Activated T-helper 9 cell treated with anti-CD3 and anti-CD28 coated beads, Interleukin-2, amount 50 U/mL, for 16 hours (primary cell): Measurements from ENCODE around the gene PPP1R1C.
"Not testable (repeated sequence)": the region's sequence is repeated elsewhere in the genome, so short reads cannot be mapped to it uniquely, and the experiment has no call there.

ENCODE experiments used
- DNase-seq: peaks from one replicate; pipeline ENCODE4 v3.0.0-alpha.2; 2020; ENCODE audit warnings: low read depth

PPP1R1C gene

GRCh38 chr2:182015334-182016109, 29.9 kb downstream of the PPP1R1C start:
- no peak for DNase-seq

DNA sequence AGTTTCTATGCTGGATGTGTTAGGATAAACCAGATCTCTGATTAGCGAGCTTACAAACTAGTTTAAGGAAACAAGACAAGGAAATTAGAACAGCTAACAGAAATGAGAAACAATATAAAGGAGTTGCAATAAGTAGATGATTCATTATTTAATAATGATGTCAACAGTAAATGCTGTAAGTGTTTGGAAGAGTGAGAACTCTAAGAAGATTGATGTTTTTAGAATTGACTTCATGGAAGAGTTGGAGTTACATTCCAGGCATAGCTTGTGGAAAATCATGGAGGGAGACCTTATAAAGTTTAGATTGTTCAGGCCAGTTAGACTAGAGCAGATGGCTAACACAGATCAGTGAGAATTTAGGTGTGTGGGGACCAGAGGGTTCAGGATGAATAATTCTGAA, 32.6 kb downstream of the PPP1R1C start:
- DNase-seq: no peak

DNA sequence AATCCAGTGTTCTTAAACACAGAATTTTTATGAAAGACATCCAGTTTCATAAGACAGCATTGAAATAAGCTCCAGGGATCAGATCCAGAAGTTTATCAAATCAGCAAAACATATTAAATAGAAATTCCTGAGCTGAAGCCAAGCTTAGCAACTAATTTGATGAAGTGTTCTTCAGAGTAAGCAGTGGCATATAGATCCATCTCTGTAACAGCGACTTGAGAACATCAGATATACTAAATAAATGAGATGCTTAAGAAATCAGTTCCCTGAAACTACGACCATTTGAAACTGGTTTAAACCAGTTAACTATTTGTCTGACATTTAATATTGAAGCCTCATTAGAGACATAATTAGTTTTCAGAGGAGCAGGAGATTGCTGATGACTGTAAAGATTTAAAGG, 34.1 kb downstream of the PPP1R1C start:
- DNase-seq: no peak

GRCh38 chr2:182020286-182021070, 34.8 kb downstream of the PPP1R1C start:
- no peak for DNase-seq

DNA sequence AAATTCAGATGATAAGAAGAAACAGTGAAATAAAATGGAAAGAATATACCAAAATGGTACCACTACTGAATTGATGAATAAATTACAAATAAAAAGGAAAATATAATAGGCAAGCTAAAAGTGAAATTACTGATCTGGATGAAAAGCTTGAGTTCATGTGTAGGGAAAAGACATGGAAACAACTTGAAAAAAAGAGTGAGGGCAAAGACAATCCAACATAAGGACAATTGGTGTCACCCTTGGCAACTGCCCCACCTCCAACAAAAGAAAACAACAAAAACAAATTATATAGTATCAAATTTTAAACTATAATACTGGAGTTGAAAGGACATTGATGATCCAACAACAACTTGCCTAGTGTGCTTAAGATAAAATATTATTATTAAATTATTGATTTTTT, 37.6 kb downstream of the PPP1R1C start:
- no peak for DNase-seq

DNA sequence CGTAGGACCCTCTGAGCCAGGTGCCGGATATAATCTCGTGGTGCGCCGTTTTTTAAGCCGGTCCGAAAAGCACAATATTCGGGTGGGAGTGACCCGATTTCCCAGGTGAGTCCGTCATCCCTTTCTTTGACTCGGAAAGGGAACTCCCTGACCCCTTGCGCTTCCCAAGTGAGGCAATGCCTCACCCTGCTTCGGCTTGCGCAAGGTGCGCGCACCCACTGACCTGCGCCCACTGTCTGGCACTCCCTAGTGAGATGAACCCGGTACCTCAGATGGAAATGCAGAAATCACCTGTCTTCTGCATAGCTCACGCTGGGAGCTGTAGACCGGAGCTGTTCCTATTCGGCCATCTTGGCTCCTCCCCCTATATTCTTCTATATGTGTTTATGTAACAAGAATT, 45.2 kb downstream of the PPP1R1C start:
- DNase-seq: not testable (repeated sequence)

- DNase-seq: no peak
Observed at GRCh38 chr2:182031956-182032355, 46.3 kb downstream of the PPP1R1C start.

DNA sequence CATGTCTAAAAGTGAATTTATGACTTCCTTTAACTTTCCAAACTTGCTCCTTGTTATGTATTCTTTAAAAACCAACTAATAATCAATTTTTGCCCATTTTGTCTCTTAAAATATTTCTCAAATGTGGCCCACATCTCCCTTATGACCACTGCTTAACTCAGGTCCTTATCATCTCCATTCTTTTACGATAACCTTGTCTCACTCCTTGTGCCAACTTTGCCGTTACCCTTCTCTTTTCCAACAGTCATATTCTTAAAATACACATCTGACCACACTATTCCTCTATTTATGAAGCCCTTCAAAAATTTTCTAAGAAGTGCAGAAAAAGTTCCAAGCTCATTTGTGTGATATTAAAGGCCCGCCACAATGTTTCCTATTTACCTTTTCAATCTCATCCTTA, 47.8 kb downstream of the PPP1R1C start:
- DNase-seq: no peak

GRCh38 chr2:182038576-182038975, 52.9 kb downstream of the PPP1R1C start:
- no peak for DNase-seq

DNA sequence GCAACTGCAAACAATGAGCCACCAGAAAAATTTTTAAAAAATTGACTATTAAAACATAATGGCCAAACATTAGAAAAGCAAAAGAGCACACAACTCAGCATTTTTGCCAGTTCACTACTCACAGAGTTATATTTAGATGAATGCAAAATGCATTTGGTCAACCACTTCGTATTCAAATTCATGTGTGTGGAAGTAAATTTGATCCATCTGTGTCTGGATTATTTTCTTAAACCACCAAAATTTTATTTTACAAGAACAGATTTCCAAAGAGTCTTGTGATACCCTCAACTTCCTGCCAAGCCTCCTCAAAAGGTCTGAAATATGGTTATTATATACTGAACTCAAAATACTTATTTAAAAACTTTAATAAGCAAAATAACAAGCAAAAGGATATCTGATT, 57.4 kb downstream of the PPP1R1C start:
- no peak for DNase-seq

- no peak for DNase-seq
Observed at GRCh38 chr2:182043861-182044260, 58.2 kb downstream of the PPP1R1C start.

GRCh38 chr2:182047544-182047943, 61.9 kb downstream of the PPP1R1C start:
- no peak for DNase-seq

DNA sequence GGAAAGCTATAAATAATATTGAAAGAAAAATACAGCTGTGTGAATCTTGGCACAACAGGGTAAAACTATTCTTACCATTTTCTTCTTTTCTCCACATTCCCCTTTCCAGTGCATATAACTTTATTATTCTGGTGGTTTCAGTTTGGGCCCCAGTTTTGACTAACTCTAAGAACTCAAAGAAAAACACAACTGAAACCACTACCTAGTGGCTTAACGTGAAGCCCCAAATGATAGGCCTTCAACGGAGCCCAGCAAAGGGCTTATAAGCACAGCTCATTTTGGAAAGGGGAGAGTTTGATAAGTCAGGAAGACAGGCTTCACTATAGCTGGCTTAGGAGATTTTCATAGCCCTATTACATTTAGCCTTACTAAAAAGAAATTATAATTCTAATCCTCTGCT, 62.4 kb downstream of the PPP1R1C start:
- no peak for DNase-seq

DNA sequence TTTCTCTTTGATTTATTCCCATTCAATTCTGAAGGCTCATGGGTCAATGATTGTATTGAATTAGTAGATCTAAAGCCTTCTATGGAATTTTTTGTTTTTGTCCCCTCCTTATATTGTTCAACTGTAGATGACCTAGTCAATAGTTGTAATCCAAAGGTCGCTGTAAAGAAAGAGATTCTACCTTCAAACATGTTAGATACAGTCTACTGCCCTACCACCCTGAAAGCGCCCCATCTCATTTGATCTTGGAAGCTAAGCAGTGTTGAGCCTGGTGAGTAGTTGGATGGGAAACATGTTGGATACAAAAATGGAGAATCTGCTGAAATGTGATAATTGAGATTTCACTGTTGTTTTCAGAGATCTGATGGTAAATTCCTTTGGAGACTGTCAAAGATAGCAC, 63.0 kb downstream of the PPP1R1C start:
- no peak for DNase-seq

DNA sequence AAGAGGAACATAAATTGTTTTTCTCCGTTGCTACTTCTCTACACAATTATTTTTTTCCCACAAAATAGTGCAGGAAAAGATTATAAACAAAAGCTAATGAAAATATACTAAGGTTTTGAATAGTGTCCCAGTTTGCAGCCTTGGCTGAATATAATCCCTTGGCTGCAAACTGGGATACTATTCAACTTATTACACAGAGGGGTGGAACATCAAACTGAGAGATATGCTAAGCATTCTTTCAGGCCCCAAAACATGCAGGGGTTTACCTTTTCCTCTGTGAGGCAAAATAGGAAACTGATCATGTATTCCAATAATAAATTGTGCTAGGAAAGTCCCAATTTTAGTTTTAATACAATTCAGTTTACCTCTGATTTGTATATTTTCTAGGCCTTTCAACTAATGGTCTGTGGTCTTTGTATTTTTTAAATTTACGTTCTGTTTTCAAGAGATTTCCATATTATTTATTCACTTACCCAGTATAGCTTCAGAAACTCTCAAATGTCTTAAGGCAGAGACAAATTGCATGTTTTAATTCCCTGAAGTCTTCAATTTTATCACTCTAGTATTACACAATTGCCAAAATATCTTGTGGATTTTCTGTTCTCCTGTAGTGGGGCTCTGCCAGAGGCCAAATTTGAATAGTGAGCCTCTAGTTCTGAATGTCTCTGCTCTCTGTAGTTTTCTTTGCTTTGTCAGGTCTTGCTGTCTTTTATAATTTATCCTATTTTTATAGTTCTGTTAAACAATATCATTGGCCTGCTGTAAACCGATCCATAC, 63.9 kb downstream of the PPP1R1C start:
- DNase-seq: no peak

DNA sequence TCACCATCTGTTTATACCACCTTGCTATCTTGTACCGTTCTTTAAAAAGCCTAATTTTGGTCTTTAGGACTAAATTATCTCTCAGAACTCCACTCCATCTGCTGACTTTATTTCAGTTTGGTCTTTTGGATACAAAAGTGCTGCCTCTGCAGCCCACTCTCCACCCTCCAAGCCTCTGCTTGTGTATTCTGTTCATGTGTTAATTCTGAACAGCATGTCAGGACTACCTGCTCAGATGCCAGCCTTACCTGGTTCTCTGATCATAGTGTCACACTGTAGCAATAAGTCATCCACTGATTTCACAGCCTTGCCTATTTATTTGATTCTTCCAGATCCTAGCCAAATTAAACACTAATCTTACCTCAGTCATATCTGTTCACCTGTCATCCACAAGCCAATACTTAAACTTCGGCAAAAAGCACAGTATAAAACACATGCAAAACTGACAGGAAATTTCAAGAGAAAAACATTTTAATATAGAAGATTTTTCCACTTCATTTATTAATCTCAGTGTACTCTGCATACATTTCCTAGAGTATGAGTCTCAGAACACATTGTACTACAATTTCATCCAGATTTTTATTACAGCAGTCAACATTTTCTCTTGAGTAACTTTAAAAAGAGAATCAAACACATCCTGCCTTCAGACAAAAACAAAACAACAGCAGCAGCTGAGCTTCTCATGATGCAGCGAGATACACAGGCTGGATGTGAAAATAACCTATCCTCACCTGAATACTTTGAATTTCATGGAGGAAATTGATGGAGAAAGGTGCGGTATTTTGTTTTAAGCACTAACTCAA, 64.9 kb downstream of the PPP1R1C start:
- no peak for DNase-seq

DNA sequence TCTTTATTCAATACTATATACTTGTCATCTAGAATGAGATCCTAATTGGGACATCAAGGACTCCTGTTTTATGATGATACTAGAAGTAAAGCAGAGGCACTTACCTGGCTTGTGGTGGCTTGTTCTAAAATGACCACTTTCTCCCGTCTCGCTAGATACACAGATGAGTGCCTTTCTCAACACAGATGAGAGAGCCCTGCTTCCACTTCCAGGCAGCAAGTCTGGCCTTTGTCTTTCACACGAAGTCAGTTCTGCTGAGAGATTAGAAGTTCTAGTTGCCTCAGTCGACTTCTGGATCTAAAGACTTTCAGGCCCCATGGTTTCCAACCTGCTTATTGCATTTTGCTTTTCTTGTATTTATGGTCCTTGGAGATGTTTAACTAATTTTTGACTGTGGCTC, 70.3 kb downstream of the PPP1R1C start:
- no peak for DNase-seq

- no peak for DNase-seq
Observed at GRCh38 chr2:182057002-182057401, 71.3 kb downstream of the PPP1R1C start.

GRCh38 chr2:182058056-182058455, 72.4 kb downstream of the PPP1R1C start:
- DNase-seq: no peak

DNA sequence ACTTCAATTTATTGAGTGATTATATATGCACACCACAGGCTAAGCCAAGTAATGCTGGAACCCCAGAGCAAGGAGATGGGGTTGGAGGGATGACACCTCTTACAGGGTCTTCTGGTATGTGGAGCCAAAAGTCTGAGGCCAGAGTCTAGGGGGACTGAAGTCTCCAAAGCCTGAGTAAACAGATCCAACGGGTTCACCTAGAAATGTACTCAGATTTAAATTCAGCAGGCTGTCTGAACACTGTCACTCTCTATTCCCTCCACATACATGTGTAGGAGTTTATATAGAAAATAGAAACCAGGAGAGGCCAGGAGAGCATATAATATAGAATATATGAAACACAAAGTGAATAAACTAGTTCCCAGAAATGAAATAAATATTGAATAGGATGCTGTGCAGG, 76.1 kb downstream of the PPP1R1C start:
- no peak for DNase-seq

- no peak for DNase-seq
Observed at GRCh38 chr2:182062329-182062972, 76.8 kb downstream of the PPP1R1C start.
